ENCODE measurements around the gene GAS1.
A peak's percentile ranks its signal among the peaks of the same experiment; 100 is the strongest.

Gene GAS1, protein sequence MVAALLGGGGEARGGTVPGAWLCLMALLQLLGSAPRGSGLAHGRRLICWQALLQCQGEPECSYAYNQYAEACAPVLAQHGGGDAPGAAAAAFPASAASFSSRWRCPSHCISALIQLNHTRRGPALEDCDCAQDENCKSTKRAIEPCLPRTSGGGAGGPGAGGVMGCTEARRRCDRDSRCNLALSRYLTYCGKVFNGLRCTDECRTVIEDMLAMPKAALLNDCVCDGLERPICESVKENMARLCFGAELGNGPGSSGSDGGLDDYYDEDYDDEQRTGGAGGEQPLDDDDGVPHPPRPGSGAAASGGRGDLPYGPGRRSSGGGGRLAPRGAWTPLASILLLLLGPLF

GRCh38 chr9:86947146-86948073 lies at the start of gene GAS1:
TSS of gene GAS1 (minus strand) at chr9:86947506. CDS start at chr9:86946779, 727 bp downstream.
- peak; percentile 37 to 96 (median 82) for DNase-seq

GRCh38 chr9:86994231-86994630 lies 46.9 kb upstream of the GAS1 start:
- no peak for DNase-seq

DNA sequence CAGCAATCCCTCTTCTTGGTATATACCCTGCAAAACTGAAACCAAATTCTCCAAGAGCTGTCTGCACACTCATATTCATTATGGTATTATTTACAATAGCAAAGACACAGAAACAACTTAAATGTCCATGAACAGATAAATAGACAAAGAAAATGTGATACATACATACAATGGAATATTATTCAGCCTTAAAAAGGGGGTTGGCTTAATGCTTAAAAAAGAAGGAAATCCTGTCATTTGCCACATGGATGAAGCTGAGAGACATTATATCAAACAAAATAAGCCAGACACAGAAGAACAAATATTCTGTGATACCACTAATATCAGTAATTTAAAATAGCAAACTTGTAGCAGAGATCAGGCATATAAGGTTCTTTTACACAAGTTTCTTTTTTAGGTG lies 46.5 kb upstream of the GAS1 start:
- DNase-seq, result no peak

DNA sequence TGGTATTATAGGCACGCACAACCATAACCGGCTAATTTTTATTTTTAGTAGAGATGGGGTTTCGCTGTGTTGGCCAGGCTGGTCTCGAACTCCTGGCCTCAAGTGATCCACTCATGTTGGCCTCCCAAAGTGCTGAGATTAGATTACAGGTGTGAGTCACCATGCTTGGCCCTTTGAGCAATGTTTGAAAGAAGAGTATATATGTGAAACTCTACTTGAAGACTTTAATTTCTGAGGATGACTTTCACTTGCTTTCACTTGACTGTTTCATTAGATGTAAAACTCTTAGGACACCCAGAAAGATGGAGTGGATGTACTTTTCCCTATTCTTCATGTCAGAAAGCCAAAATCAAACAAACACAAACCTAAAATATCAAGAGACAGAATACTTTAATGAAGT lies 43.8 kb upstream of the GAS1 start:
- no peak for DNase-seq

GRCh38 chr9:86990290-86990689 lies 43.0 kb upstream of the GAS1 start:
- no peak for DNase-seq

- DNase-seq, result no peak
These were observed 40.6 kb upstream of the GAS1 start for GRCh38 chr9:86987900-86988299.

- DNase-seq, result no peak
These were observed 37.9 kb upstream of the GAS1 start for GRCh38 chr9:86985132-86985647.

GRCh38 chr9:86983620-86984259 lies 36.4 kb upstream of the GAS1 start:
- no peak for DNase-seq

- no peak for DNase-seq
These were observed 35.9 kb upstream of the GAS1 start for GRCh38 chr9:86983249-86983619.

GRCh38 chr9:86980802-86981201 lies 33.5 kb upstream of the GAS1 start:
- DNase-seq, result no peak

DNA sequence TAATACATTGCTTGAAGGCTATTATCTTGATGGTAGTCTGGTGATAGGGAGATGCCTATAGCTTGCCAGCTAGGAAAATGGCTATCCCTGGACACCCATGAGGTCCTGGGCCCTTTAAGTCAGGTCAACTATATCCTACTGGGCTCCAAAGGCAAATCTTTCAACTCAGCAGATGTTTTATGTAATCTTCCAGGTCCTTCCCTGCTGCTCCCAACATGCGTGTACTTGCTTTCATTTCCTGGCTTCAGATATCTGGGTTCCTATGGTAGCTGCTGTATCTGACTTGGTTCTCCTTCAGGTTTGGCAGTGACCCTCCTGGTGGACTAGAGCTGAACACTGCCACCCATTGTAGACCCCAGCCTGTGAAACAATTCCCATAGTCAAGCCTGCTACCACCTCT lies 32.4 kb upstream of the GAS1 start:
- DNase-seq, result no peak

- DNase-seq, result no peak
These were observed 31.7 kb upstream of the GAS1 start for GRCh38 chr9:86978922-86979474.

GRCh38 chr9:86978413-86978812 lies 31.1 kb upstream of the GAS1 start:
- no peak for DNase-seq

- DNase-seq, result no peak
These were observed 30.0 kb upstream of the GAS1 start for GRCh38 chr9:86977205-86977835.

GRCh38 chr9:86975606-86976005 lies 28.3 kb upstream of the GAS1 start:
- no peak for DNase-seq

- no peak for DNase-seq
These were observed 27.7 kb upstream of the GAS1 start for GRCh38 chr9:86975036-86975435.

DNA sequence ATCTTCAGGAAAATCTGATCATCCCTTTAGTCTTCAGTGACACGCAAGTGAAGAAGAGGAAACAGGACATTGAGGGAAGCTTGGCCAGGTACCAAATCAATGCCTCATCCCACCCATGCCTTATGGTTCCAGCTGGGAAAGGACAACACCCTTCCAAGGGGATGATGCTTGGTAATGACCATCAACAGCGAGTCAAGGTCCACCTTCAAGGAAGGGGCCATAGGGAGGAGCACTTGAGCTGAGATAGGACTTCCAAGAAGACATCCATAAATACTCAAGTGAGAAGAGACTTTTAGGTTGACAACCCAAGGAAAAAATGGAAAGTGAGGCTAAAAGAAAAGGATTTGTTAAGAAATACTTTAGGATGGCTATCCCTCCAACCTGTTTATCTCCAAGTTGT lies 27.1 kb upstream of the GAS1 start:
- DNase-seq, result no peak

- no peak for DNase-seq
These were observed 24.4 kb upstream of the GAS1 start for GRCh38 chr9:86971742-86972141.

DNA sequence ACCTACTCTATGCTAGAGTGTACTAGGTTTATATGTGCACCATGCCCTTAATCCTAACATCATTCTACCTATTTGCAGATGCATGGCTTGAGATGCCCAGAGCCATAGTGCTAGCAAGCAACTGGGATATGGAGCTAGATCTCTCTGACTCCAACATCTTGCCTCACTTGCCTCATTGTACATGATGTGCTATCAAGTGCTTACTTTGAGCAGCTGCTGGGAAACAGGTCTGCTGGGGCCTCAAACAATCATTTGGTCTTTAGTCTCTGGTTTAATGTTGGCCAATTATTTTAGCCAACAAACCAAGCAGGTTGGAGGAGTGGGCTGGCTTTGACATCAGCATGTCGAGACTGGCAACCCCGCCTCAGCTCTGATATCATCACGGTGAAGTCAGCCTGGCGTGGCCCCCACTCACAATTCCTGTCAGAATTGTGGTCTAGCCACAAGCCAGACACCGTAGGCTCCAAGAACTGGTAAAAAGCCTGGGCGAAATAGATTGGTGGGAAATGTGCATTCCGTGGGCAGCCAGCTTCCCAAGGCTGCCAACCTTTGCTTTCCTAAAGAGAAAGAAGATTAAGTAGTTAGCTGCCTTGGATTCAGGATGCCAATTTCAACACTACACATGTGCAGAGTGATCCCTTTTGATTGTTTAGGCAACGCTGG lies 21.1 kb upstream of the GAS1 start:
- peak in 1 of 51 donors; percentile 9 for DNase-seq

- no peak for DNase-seq
These were observed 19.7 kb upstream of the GAS1 start for GRCh38 chr9:86966852-86967511.

Measured in hypothalamus (tissue), 51 donors.